Activated CD8-positive, alpha-beta memory T cell treated with anti-CD3 and anti-CD28 coated beads, Interleukin-2, amount 50 U/mL, for 1 hour (primary cell): Measurements from ENCODE around the gene GTF3C4.
A peak's percentile ranks its signal among the peaks of the same experiment; 100 is the strongest.

Source experiments
- DNase-seq: peaks from one replicate; pipeline ENCODE4 v3.0.0-alpha.2; 2020; ENCODE audit errors: extremely low read depth

Gene GTF3C4, protein sequence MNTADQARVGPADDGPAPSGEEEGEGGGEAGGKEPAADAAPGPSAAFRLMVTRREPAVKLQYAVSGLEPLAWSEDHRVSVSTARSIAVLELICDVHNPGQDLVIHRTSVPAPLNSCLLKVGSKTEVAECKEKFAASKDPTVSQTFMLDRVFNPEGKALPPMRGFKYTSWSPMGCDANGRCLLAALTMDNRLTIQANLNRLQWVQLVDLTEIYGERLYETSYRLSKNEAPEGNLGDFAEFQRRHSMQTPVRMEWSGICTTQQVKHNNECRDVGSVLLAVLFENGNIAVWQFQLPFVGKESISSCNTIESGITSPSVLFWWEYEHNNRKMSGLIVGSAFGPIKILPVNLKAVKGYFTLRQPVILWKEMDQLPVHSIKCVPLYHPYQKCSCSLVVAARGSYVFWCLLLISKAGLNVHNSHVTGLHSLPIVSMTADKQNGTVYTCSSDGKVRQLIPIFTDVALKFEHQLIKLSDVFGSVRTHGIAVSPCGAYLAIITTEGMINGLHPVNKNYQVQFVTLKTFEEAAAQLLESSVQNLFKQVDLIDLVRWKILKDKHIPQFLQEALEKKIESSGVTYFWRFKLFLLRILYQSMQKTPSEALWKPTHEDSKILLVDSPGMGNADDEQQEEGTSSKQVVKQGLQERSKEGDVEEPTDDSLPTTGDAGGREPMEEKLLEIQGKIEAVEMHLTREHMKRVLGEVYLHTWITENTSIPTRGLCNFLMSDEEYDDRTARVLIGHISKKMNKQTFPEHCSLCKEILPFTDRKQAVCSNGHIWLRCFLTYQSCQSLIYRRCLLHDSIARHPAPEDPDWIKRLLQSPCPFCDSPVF

DNA sequence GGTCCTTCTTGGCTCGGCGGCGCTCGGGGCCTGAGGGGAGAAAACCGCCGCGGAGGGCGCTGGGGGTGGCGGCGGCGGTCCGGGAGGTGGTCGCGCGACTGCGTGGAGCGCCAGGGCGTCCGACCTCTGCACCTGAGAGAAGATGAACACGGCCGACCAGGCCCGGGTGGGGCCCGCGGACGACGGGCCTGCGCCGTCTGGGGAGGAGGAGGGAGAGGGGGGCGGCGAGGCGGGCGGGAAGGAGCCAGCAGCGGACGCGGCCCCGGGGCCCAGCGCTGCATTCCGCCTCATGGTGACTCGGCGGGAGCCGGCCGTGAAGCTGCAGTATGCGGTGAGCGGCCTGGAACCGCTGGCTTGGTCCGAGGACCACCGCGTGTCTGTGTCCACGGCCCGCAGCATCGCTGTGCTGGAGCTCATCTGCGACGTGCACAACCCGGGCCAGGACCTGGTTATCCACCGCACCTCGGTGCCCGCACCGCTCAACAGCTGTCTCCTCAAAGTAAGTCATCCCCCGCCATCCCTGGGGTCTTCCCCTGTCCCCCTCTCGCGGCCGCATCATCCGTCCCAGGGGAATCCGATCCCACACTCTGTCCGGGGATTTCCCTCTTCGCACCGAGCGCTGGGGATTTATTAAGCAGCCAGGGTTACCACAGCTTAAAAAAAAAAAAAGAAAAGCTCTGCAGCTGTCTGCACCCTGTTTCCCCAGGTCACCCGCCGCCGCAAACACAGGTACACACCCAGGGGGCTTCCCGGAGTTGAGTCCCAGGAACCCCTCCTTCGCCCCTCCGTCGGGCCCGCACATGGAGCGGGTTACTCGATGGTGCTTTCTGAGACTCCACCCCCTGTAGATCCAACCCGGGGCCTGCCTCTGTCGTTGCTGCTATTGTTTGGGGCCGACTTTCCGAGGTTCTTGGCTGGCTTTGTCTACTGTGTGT is at the start of gene GTF3C4:
GTF3C4 (plus strand) TSS at position 8 of the 935 bp plus-strand sequence; CDS start at position 143, 135 bp downstream.
- DNase-seq: peak; percentile 36

DNA sequence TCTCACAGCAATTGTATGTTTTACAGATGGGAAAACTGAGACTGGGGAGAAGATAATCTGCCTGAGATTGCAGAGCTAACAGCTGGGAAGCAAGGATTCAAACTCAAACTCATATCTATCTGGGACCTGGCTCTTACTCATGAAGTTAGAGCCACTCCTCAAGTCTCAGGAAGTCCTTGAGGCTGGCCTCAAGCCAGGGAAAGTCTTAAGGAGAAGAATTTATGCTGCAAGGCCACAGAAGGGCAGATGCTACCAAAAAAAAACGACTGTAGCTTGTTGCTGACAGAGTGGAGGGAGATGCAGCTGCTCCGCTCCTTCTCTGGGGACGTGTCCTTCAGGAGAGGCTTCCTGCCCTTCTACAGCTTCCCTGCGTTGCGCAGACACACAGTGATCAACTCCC is 48.1 kb upstream of the GTF3C4 start:
- no peak for DNase-seq

DNA sequence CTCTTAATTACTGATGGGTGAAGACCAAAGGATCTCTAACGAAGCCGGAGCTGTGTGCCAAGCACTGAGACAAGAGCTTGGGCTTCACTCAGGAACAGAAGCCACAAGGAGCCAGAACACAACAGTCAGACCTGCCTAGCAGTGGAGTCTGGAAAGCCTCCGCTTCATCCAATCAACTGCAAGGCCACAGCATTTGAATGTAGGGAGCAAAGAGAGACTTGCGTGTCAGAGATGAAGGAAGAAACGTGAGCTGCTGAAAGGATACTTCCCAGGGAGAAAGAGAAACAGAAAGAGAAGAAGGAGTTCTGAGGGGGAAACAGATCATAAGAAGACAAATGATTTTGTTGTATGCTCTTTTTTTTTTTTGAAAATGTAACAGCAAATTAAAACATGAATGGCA is 44.0 kb upstream of the GTF3C4 start:
- DNase-seq: no peak

DNA sequence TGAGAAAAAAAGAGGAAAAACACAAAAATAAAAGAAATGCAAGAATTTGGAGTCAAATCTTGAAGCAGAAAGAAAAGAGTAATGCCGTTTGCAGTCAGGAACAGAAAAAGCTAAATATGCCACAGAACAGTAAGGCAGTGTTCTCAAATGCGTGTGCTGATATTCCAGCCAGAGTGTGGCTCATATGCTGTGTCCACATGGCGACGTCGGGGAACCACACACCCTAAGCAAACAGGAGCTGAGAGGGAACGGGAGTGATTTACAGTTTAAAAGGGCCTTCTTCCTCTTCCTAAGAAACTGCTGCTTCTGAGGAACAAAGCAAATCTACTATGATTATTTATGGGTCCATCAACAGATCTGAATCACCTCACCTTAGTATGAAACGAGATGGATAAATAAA is 43.2 kb upstream of the GTF3C4 start:
- DNase-seq: no peak

DNA sequence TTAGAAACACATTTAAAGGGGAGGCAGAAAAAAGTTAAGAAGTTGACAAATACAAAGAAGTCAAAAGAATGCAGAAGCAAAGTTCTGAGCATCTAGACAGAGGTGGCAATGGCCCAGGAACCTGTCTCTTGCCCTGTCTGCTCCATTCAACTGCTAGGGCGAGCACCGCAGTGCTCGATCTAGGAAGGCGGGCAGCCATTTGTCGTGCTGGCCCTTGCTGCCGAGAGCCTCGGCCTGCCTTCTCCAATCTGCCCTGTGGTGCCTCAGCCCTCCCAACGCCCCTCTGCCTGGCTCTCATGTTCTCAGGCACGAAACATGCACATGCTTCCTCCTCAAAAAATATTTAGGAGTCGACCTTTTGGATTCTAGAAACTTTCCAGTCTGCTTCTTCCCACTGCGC is 42.7 kb upstream of the GTF3C4 start:
- no peak for DNase-seq

DNA sequence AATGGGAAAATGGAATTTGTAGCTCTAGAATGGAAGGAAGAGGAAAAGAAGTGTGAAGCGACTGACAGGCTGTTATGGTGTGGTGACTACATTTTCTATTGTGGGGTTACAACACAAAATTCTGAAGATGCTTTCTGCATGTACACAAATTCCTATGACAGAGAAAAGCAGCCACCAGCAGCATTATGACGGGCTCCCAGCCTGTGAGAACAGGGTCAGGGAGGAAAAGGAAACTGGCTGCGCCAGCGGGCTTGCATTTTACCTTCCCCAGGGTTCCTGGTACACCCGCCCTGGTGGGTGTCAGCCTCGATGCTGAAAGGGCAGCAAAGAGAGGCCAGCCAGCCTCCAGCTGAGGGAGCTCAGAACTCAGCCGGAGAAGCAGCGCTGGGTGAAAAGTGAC is 41.5 kb upstream of the GTF3C4 start:
- no peak for DNase-seq

DNA sequence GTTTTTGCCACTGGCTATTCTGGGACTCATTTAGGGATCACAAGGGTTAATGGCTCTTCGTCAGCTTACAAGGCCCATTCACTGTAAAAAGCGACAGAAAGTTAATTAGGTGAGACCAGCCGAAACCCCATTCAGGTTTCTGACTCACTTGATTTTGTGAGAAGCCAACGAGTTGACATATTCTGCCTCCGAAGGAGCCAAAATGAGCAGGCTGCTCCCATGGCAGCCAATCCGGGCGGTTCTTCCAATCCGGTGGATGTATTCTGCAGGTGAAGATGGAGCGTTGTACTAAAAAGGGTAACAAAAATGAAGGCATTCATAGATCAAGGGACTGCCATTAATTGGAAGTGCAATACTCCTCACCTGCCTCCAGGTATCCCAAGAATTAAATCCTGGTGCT is 40.1 kb upstream of the GTF3C4 start:
- DNase-seq: no peak

DNA sequence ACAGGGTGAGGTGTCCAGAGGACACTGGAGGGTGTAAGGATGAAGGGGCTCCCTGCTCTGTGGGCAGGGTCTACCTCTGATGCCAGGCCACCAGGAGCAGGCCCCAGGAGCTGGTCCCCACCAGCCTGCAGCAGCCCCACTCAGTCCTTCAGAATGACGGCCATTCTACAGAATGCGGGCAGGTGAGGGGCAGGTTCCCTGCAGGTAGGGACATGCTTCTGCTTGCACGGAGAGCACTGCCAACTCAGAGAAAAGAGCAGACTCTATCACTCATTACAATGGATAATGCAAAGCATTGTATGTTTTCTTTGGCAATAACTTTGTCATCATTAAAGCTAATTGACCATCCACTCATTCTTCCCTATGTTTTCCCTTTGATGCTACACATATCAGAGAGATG is 39.5 kb upstream of the GTF3C4 start:
- no peak for DNase-seq

DNA sequence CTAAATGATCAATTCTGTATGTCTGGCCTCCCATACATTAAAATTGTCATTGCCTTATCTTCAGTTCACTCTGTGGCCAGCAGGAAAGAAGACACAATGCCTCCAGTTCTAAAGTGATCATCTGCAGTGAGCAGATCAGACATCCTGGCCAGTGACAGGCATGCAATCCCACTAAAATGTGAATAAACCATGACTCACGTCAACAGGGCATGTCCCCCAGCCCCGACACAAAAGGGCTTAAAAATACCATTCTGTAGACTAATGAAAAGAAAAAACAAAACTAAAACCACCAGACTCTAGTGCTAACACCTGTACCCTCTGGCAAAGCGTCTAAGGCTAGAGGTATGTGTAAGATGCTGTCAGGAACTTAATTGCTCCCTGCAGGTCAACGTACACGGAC is 39.0 kb upstream of the GTF3C4 start:
- no peak for DNase-seq

DNA sequence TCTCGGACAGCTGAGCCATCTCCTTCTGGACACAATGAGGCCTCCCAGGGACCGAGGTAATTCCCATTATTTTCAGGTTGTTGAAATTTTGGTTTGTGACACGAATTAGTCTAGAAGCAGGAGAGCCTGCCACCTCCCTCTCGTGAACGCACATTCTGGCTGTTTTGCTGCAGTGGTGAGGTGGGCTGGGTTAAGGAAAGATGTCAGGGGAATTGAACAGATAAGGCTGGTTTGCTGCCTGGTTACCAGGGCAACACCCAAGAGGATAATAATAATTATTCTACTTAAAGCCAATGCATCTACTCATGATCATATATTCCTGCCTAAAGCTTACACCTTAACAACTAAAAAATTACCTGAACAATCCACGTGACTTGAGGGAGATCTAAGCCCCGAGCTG is 38.6 kb upstream of the GTF3C4 start:
- no peak for DNase-seq

DNA sequence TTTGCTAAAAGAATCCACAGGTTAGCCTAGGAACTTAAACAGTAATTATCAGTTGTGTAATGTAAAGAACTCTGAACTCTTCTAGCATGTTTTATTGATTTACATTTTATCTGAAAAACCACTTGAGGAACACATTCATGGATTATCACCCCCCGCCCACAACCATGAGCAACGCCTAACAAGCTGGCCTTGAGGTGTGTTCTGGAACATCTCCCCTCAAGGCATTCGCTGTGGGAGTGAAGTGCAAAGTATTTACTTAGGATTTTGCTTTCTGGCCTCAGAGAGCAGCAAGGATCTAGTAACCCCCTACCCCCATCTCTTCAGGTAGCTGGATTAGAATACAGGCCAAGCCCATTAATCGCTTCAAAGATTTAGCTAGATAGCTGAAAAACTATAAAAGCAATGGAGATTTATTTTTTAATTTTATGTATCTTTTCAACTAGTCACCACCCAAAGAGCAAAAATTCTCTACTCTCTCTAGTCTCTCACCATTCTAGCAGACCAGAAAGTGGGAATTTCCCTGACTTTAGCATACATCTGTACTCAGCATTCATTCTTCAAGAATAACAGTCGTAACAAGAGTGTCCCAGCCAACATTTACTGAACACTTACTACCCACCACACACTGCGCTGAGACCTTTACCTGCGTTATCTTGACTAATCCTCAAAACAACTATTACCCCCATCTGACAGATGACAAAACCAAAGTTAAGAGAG is 37.7 kb upstream of the GTF3C4 start:
- DNase-seq: no peak

DNA sequence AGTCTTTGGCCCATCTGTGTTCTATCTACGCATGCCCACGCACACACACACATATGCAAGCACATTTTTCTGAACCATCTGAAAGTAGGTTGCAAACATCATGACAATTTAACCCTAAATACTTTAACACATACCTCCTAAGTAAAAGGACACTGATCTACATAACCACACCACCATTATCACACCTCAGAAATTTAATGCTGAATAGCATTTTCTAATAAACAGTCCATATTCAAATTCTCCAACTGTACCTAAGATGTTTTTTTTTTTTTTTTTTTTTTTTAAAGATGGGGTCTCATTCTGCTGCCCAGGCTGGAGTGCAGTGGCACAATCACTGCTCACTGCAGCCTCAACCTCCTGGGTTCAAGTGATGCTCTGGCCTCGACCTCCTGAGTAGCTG is 35.9 kb upstream of the GTF3C4 start:
- DNase-seq: no peak

DNA sequence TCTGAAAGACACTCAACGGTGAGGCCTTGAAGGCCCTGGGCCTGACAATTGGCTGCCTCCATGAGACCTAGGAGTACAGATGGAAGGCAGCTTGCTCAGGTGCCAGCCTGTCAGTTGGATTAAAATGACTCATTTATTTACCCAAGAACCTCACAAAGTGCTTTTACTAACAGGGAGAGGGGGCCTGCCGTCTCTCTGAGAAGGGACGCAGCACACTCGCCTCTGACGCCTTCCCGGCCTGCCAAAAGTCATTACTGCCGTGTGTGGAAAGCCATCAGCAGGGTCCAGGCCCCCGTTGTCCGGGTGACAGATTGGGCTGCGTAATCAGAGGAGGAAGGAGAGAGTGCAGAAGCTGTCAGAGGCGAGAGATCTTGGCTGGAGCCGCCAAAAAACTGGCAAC is 32.9 kb upstream of the GTF3C4 start:
- DNase-seq: no peak

DNA sequence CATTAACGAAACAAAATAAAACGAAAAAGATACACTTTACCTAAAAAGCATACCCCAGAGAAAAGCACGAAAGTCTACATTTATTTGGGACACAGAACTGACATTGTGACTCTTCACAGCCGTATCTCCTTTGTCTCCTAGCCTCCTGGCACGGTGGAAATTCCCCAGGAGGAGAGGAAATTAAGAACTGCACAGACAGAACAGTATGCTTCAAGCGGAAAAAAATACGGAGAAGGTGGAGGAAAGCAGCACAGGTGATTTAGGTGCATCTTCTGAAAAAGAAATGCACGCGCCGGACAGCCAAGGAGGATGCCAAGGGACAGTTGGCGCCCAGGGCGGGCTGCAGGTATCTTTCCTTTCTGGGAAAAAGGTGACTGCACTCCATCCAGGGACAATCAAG is 32.5 kb upstream of the GTF3C4 start:
- no peak for DNase-seq

DNA sequence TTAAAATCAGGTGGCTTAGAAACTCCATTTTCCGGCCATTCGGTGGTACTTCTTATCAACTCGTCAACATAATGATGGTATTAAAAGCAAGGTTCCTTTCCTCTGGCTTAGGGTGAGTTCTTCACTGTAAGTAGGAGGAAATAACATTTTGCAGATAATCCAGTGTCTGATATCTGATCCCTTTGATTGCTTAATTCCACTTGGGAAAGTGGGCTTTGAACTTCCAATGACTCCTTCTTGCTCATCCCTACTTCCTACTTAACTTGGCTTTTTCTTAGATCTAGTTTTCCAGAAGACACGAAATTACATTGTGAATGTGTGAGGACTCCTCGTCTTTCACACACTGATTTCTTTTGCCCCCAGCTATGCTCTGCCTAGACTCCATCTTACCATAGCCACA is 32.0 kb upstream of the GTF3C4 start:
- no peak for DNase-seq

DNA sequence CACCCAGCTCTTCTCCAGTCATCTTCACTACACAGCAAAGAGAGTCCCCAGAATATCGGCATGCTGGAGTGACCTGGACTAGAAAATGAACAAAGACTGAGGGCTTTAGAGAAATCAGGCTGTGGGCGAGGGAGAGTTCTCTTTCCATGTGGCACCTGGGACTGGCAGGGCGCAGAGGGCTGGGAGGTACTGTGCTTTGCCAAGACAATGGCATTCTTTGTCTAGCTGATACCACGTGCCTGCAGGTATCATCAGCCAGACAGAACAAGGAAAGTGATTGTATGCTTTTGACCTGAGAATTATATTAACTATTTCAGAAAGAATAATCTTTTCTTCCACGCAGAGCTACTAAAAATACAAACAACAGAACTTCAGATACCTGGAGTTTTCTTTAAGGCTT is 30.9 kb upstream of the GTF3C4 start:
- no peak for DNase-seq

DNA sequence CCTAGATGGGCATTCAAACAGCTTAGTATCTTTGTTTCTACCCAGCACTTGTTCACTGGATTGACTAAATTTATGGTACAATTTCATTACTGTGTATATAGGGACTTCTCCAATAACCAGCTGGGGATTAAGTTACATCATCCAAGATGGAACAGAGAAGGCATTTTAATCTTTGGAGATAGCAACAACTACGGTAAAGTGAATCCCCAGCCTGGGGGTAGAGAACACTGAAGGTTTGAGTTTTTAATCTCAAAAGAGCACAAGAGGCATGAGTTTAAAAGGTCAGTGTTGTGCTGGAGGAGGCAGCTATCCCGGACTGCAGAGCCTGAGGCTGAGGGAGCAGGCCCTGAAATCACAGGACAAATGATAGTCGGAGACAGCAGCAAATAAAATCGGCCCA is 29.0 kb upstream of the GTF3C4 start:
- no peak for DNase-seq

DNA sequence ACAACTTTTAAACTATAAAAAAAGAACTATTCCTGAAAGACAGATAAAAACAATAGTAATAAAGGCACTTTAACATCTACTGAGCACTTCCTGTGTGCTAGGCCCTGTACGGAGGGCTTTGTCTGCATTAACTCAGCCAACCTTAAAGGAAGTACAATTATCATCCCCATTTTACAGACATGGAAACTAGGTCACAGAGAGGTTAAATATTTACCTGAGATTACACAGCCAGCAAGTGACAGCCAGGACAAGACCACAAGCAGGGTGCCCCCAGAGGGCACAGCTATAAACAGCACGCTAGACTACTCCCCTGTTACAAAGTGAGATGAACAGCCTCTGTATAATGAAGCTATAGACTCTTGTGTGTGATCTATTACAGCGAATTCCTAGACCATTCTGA is 26.0 kb upstream of the GTF3C4 start:
- no peak for DNase-seq

DNA sequence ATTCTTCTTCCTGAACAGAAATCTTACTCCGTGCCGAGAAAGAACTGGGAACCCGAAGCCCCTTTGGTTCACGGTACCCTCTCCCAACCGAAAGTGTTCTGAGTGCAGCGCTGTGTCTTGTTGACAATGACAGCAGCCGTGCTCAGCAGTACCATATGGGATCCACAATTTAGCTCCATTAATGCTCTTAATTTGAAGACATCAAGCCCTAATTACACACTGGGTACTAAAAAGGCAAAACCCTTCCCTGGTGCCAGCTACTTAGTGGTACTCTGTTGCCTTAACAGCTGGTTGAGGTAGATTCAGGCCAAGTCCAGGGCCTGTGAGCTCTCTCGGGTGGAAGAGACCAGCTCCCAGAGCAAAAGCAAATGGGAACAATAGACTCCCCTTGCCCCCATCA is 25.0 kb upstream of the GTF3C4 start:
- no peak for DNase-seq

DNA sequence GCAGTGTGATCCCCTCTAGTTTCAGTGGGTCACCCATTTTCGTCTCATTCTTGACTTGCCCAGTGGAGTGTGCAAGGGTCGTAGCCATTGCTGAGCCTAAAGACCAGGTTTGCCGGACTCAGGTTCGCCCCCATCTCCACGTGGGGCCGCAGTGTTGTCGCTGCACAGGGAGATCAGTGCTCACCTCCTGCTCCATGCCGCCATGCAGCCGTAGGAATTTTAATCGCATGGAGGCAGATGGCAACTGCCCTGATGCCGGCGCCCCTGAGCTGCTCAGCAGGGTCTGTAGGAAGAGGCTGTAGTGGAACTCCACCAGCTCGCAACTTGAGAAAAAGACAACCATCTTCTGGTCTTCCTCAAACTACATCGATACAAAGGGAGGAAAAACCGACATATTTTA is 24.6 kb upstream of the GTF3C4 start:
- no peak for DNase-seq

DNA sequence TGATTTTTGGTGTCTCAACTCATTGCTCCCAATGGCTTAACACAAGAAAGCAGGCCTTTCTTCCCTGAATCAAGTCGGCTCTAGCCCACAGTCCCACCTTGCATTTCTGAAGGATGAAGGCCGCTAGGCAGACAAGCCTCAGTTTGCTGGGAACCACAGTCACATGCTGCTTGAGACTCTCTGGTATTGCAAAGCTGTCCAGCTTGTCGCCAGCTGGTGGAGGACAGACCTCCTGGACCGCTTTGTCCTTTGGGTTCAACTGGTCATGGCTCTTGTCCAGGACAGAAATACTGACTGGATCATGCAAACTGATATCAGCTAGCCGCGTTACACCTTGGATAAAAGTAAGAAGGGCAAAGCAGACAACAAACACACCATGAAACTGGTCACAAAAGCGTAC is 23.5 kb upstream of the GTF3C4 start:
- no peak for DNase-seq

DNA sequence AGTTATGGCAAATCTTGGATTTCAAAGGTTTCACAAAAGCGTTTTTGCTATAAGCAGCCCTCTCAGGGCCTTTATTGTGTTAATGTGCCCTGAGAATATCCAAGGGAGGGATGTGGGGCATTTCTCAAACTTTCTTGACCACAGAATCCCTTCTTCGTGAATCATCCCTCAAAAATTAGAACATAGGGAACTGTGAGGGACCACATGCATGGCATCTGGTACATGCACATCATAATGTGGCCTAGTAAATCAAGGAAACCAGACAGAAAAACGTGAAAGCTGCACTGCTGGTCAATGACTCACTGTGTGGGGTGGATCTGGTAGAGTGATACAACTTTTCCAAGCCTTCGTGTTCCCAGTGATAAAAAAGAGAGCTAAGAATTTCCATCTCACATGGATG is 22.9 kb upstream of the GTF3C4 start:
- DNase-seq: no peak
